ENCODE results near the gene TOP3B. TPM values are rescaled to one million over a fixed set of nuclear protein-coding genes. Genes with fewer than 3 reads are reported as not detected.

TOP3B gene
- total and polyA plus RNA-seq, 9 of the 15 experiments (the other 6 are each of a cell fraction or from before 2014, with no cell fraction given) = 3.0 to 188 (median 112) TPM

GRCh38 chr22:21959274-21960074 lies 23.1 kb downstream of the TOP3B start (continued):
- no peak for TF ChIP-seq ZFP36 (IDR thresholded peaks at IDR 0.05; ENCODE audit: low read depth, low read length, partially characterized antibody)
- no peak for TF ChIP-seq DNMT1 (IDR thresholded peaks at IDR 0.05)
- TF ChIP-seq, protein P1, sequence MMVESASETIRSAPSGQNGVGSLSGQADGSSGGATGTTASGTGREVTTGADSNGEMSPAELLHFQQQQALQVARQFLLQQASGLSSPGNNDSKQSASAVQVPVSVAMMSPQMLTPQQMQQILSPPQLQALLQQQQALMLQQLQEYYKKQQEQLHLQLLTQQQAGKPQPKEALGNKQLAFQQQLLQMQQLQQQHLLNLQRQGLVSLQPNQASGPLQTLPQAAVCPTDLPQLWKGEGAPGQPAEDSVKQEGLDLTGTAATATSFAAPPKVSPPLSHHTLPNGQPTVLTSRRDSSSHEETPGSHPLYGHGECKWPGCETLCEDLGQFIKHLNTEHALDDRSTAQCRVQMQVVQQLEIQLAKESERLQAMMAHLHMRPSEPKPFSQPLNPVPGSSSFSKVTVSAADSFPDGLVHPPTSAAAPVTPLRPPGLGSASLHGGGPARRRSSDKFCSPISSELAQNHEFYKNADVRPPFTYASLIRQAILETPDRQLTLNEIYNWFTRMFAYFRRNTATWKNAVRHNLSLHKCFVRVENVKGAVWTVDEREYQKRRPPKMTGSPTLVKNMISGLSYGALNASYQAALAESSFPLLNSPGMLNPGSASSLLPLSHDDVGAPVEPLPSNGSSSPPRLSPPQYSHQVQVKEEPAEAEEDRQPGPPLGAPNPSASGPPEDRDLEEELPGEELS (CRISPR knock-in tag; IDR thresholded peaks at IDR 0.05; ENCODE audit: borderline replicate concordance) = no peak
- no peak for TF ChIP-seq USF2 (CRISPR knock-in tag; IDR thresholded peaks at IDR 0.05)
- TF ChIP-seq BRD4 (IDR thresholded peaks at IDR 0.05) = no peak
- TF ChIP-seq CEBPB (tag; IDR thresholded peaks at IDR 0.05) = no peak
- no peak for TF ChIP-seq ILF3 (IDR thresholded peaks at IDR 0.05; ENCODE audit: borderline replicate concordance)
- TF ChIP-seq MAFF (IDR thresholded peaks at IDR 0.05; ENCODE audit: low read length) = no peak; the same call in 1 of the 2 replicates
- TF ChIP-seq PHF21A (IDR thresholded peaks at IDR 0.05; ENCODE audit: borderline replicate concordance, low read depth) = no peak
- no peak for TF ChIP-seq NRF1 (conservative IDR thresholded peaks at IDR 0.05 in 1 of 2, IDR thresholded peaks at IDR 0.05 in 1 of 2)
- TF ChIP-seq ZNF778 (CRISPR knock-in tag; IDR thresholded peaks at IDR 0.05) = no peak
- no peak for TF ChIP-seq TCF7 (IDR thresholded peaks at IDR 0.05; ENCODE audit: borderline replicate concordance)
- TF ChIP-seq POLR2G (IDR thresholded peaks at IDR 0.05; ENCODE audit: low read depth, low read length) = peak; percentile 69
- TF ChIP-seq, protein P2, sequence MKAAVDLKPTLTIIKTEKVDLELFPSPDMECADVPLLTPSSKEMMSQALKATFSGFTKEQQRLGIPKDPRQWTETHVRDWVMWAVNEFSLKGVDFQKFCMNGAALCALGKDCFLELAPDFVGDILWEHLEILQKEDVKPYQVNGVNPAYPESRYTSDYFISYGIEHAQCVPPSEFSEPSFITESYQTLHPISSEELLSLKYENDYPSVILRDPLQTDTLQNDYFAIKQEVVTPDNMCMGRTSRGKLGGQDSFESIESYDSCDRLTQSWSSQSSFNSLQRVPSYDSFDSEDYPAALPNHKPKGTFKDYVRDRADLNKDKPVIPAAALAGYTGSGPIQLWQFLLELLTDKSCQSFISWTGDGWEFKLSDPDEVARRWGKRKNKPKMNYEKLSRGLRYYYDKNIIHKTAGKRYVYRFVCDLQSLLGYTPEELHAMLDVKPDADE (conservative IDR thresholded peaks at IDR 0.05; ENCODE audit: control insufficient read depth, low read depth, low read length) = no peak
- TF ChIP-seq, protein P3, sequence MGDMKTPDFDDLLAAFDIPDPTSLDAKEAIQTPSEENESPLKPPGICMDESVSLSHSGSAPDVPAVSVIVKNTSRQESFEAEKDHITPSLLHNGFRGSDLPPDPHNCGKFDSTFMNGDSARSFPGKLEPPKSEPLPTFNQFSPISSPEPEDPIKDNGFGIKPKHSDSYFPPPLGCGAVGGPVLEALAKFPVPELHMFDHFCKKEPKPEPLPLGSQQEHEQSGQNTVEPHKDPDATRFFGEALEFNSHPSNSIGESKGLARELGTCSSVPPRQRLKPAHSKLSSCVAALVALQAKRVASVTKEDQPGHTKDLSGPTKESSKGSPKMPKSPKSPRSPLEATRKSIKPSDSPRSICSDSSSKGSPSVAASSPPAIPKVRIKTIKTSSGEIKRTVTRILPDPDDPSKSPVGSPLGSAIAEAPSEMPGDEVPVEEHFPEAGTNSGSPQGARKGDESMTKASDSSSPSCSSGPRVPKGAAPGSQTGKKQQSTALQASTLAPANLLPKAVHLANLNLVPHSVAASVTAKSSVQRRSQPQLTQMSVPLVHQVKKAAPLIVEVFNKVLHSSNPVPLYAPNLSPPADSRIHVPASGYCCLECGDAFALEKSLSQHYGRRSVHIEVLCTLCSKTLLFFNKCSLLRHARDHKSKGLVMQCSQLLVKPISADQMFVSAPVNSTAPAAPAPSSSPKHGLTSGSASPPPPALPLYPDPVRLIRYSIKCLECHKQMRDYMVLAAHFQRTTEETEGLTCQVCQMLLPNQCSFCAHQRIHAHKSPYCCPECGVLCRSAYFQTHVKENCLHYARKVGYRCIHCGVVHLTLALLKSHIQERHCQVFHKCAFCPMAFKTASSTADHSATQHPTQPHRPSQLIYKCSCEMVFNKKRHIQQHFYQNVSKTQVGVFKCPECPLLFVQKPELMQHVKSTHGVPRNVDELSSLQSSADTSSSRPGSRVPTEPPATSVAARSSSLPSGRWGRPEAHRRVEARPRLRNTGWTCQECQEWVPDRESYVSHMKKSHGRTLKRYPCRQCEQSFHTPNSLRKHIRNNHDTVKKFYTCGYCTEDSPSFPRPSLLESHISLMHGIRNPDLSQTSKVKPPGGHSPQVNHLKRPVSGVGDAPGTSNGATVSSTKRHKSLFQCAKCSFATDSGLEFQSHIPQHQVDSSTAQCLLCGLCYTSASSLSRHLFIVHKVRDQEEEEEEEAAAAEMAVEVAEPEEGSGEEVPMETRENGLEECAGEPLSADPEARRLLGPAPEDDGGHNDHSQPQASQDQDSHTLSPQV (IDR thresholded peaks at IDR 0.05) = no peak
- no peak for TF ChIP-seq ZSCAN29 (IDR thresholded peaks at IDR 0.05)
- TF ChIP-seq ZNF197 (CRISPR knock-in tag; IDR thresholded peaks at IDR 0.05; ENCODE audit: low read depth) = no peak
- TF ChIP-seq PHTF2 (CRISPR knock-in tag; IDR thresholded peaks at IDR 0.05) = no peak
- TF ChIP-seq TEAD4 (IDR thresholded peaks at IDR 0.05; ENCODE audit: low read length) = 0 out of 2 replicates have a peak, but pooled peaks have one; percentile 5
- 0 out of 2 replicates have a peak, but pooled peaks have one; percentile 62 for TF ChIP-seq TEAD4 (CRISPR knock-in tag; IDR thresholded peaks at IDR 0.05; ENCODE audit: borderline replicate concordance)
